GM06990 (cell line): ENCODE results near the gene C1orf232.

ENCODE experiments used
- DNase-seq: peaks from one replicate; pipeline ENCODE4 v3.0.0-alpha.2; 2011; ENCODE audit not compliant: insufficient read length; ENCODE audit errors: extremely low read depth
- H3K27me3 ChIP-seq: replicated peaks from 2 replicates; pipeline ENCODE4 v1.6.0; 2011; ENCODE audit warnings: low read length; ENCODE audit not compliant: control insufficient read depth, insufficient read depth
- H3K36me3 ChIP-seq: 2 replicates; pipeline ENCODE4 v1.5.1; 2011; ENCODE audit warnings: low read length; ENCODE audit not compliant: control insufficient read depth, insufficient read depth
- H3K4me3 ChIP-seq: replicated peaks from 2 replicates; pipeline ENCODE4 v1.5.1; 2011; ENCODE audit warnings: low read depth, mild to moderate bottlenecking, control low read depth, low read length
- CTCF ChIP-seq: IDR thresholded peaks from 2 replicates; pipeline ENCODE4 v1.5.1; 2011; ENCODE audit warnings: low read length, control low read depth, mild to moderate bottlenecking, inconsistent platforms; ENCODE audit not compliant: insufficient read depth, poor library complexity, severe bottlenecking

C1orf232 gene

GRCh38 chr1:26158271-26158907, 10.4 kb downstream of the C1orf232 start:
- H3K4me3 ChIP-seq = no peak overlapping the region
- TF ChIP-seq CTCF = no peak
- no peak for DNase-seq
- H3K27me3 ChIP-seq = peaks cover 6% of the 10 kb centered on the region
- H3K36me3 ChIP-seq = no peaks in the 10 kb centered on the region

GRCh38 chr1:26156285-26157038, 12.3 kb downstream of the C1orf232 start:
- Histone ChIP-seq H3K4me3 (no peak overlapping the region), H3K36me3 (no peaks in the 10 kb centered on the region), H3K27me3 (peaks cover 6% of the 10 kb centered on the region)
- TF ChIP-seq CTCF = no peak
- DNase-seq = no peak

- no peak for TF ChIP-seq CTCF
- Histone ChIP-seq H3K27me3 (peaks cover 9% of the 10 kb centered on the region), H3K4me3 (no peak overlapping the region), H3K36me3 (no peaks in the 10 kb centered on the region)
- no peak for DNase-seq
Measured at GRCh38 chr1:26155370-26156284, 13.1 kb downstream of the C1orf232 start.

GRCh38 chr1:26154750-26155149, 14.0 kb downstream of the C1orf232 start:
- no peak for TF ChIP-seq CTCF
- DNase-seq = no peak
- peaks cover 9% of the 10 kb centered on the region for H3K27me3 ChIP-seq
- no peak overlapping the region for H3K4me3 ChIP-seq
- no peaks in the 10 kb centered on the region for H3K36me3 ChIP-seq

- no peak for TF ChIP-seq CTCF
- DNase-seq = no peak
- Histone ChIP-seq H3K4me3 (no peak overlapping the region), H3K27me3 (peaks cover 9% of the 10 kb centered on the region), H3K36me3 (no peaks in the 10 kb centered on the region)
Measured at GRCh38 chr1:26153966-26154532, 14.7 kb downstream of the C1orf232 start.
